Natural killer cell (primary cell): ENCODE measurements around the gene UBE2D2. TPM values are rescaled to one million over a fixed set of nuclear protein-coding genes. Genes with fewer than 3 reads are reported as not detected.
A peak's percentile ranks its signal among the peaks of the same experiment; 100 is the strongest.

Source experiments
- ATAC-seq, 3 donors: fragments of 150-1000 bp in 2 of 3; fragments of 200-7000 bp in 1 of 3; cut with Tn5 transposase; 1 replicate in 1 of 3; 2 replicates in 2 of 3; pipeline ENCODE4 v1.10.0; 2021; ENCODE audit warnings: mild to moderate bottlenecking in 2 of 3, moderate library complexity in 2 of 3
- DNase-seq, 2 donors: peaks; one replicate each; pipeline versions ENCODE4 v3.0.0 to v3.0.0-alpha.2; 2013 to 2021; ENCODE audit warnings: mixed read lengths in 1 of 2
- H3K27ac ChIP-seq: one replicate; pipeline ENCODE4 v1.5.1; 2013; ENCODE audit warnings: mild to moderate bottlenecking, low read length
- H3K27me3 ChIP-seq: one replicate; pipeline ENCODE4 v1.6.1; 2013; ENCODE audit warnings: low read length; ENCODE audit not compliant: control insufficient read depth, insufficient read depth
- H3K36me3 ChIP-seq: one replicate; pipeline ENCODE4 v1.6.1; 2013; ENCODE audit warnings: low read length; ENCODE audit not compliant: control insufficient read depth, insufficient read depth
- H3K4me1 ChIP-seq: one replicate; pipeline ENCODE4 v1.6.1; 2013; ENCODE audit warnings: low read length; ENCODE audit not compliant: control insufficient read depth, insufficient read depth
- H3K4me3 ChIP-seq: one replicate; pipeline ENCODE4 v1.5.1; 2013; ENCODE audit warnings: low read length
- H3K9me3 ChIP-seq: one replicate; pipeline ENCODE4 v1.6.1; 2013; ENCODE audit warnings: low read length; ENCODE audit not compliant: control insufficient read depth, insufficient read depth
- H3K27ac Mint-ChIP-seq, 2 donors: one replicate each; pipeline ENCODE4 v1.8.0; 2022; ENCODE audit warnings: mild to moderate bottlenecking in 2 of 2, mixed read lengths in 2 of 2, moderate library complexity in 1 of 2
- H3K27me3 Mint-ChIP-seq, 2 donors: one replicate each; pipeline ENCODE4 v1.8.0; 2022; ENCODE audit warnings: low read depth in 2 of 2, mixed read lengths in 2 of 2
- H3K36me3 Mint-ChIP-seq: one replicate; pipeline ENCODE4 v1.8.0; 2022; ENCODE audit warnings: mixed read lengths
- H3K4me1 Mint-ChIP-seq, 2 donors: one replicate each; pipeline ENCODE4 v1.8.0; 2022; ENCODE audit warnings: mixed read lengths in 2 of 2
- H3K4me3 Mint-ChIP-seq: one replicate; pipeline ENCODE4 v1.8.0; 2022; ENCODE audit warnings: mild to moderate bottlenecking, moderate library complexity, mixed read lengths
- H3K9me3 Mint-ChIP-seq, 2 donors: one replicate each; pipeline ENCODE4 v1.8.0; 2022; ENCODE audit warnings: mixed read lengths in 2 of 2
- WGBS: methylation state at CpG from one replicate; pipeline ENCODE4 v1.1.7; 2013; ENCODE audit warnings: missing lambda C conversion rate; ENCODE audit not compliant: insufficient coverage; 5-methylcytosine and 5-hydroxymethylcytosine counted together
- intact Hi-C: fragments of 100-400 bp; cut with micrococcal nuclease; formaldehyde crosslinking; loops from one replicate; pipeline ENCODE4 v1.14.2; 2022
- total RNA-seq, 4 donors: library from RNA; stranded (reverse); fragments of 120-200 nt in 1 of 4; gene quantifications; one replicate each; pipeline versions ENCODE4 v1.2.3 to v1.2.4, GENCODE V29; 2013 to 2022
- TF ChIP-seq, protein P1 (sequence below): fragments of 200-600 bp; IDR thresholded peaks from one replicate; pipeline ENCODE4 v1.8.0; 2022; ENCODE audit warnings: antibody characterized with exemption

The UBE2D2 gene
- total RNA-seq, 3 donors from 2014 or later (not counting 1 experiment from before 2014, with no cell fraction given) = 127 to 139 (median 131) TPM

DNA sequence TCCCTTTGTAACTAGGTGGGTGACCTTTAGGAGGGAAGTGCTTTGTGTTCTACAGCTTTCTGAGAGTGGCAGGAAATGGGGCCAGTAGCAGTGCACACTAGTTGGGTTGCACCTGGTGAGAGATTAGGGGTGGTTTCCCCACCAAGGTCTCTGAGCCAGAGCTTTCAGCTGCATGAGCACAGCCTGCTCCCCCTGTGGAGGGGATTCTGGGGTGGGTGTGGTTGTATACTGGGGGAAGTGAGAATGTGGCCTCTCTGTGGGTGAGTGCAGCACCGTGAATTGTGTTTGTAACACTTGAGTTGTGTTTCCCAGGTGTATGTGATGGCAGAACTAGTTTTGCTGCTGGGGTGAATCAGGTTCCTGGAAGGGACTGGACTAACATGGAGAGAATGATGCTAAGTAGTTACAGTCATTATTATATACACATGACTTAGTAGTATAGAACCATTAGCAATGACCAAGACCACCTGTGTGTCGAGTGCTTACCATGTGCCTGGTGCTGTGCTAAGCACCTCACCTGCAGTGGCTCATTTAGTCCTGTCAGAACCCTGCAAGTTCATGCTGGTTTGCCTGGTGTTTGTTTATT lies 75.2 kb downstream of the UBE2D2 start:
- DNase-seq (peak; percentile 72 to 88), ATAC-seq (peak; percentile 64 to 77 (median 73))
- intact Hi-C loops = loop anchor here (1.0 to 10.0 kb wide), 2 partner anchors 111 to 209 kb away; no protein-coding TSS in a partner anchor
- no peaks in the 10 kb centered on the region for H3K9me3 ChIP-seq
- H3K27me3 Mint-ChIP-seq = no peaks in the 10 kb centered on the region
- WGBS = 3% methylated on average over 2 of the region's 2 CpGs
- H3K4me3 Mint-ChIP-seq = peak overlapping the region; percentile 80
- H3K4me1 Mint-ChIP-seq = peaks cover 44 to 55% of the 10 kb centered on the region in 2 donors
- H3K36me3 ChIP-seq = peaks cover 4% of the 10 kb centered on the region
- no peaks in the 10 kb centered on the region for H3K36me3 Mint-ChIP-seq
- peak overlapping the region; percentile 98 for H3K27ac Mint-ChIP-seq
- TF ChIP-seq, protein P1, sequence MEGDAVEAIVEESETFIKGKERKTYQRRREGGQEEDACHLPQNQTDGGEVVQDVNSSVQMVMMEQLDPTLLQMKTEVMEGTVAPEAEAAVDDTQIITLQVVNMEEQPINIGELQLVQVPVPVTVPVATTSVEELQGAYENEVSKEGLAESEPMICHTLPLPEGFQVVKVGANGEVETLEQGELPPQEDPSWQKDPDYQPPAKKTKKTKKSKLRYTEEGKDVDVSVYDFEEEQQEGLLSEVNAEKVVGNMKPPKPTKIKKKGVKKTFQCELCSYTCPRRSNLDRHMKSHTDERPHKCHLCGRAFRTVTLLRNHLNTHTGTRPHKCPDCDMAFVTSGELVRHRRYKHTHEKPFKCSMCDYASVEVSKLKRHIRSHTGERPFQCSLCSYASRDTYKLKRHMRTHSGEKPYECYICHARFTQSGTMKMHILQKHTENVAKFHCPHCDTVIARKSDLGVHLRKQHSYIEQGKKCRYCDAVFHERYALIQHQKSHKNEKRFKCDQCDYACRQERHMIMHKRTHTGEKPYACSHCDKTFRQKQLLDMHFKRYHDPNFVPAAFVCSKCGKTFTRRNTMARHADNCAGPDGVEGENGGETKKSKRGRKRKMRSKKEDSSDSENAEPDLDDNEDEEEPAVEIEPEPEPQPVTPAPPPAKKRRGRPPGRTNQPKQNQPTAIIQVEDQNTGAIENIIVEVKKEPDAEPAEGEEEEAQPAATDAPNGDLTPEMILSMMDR = no peak
- no peaks in the 10 kb centered on the region for H3K9me3 Mint-ChIP-seq
- no peak overlapping the region for H3K4me3 ChIP-seq
- peak overlapping the region; percentile 91 for H3K27ac ChIP-seq
- no peaks in the 10 kb centered on the region for H3K27me3 ChIP-seq
- H3K4me1 ChIP-seq = peaks cover 65% of the 10 kb centered on the region

DNA sequence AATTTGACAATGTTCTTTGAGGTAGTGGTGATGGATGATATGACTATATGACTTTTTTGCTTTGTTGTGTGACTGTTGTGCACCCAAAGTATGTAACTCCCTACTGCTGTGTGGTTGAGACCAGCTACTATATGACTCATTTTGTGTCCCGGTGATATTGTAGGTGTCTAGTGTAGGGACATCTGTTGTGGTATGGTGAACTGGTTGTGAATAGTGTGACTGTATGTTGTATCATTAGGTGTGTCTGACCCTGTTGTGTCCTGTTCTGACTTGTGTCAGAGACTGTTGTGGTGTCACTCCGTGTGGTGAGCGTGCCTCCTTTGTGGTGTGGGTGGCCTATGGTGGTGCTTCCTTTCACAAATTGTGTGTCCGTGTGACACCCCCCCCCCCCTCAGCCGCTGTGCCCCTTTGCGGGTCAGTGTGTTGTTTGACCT lies 75.9 kb downstream of the UBE2D2 start:
- intact Hi-C loops = loop anchor here (1.0 to 10.0 kb wide), 6 partner anchors 10 to 208 kb away; no protein-coding TSS in a partner anchor
- Histone ChIP-seq H3K27me3 (no peaks in the 10 kb centered on the region), H3K27ac (peak overlapping the region; percentile 91), H3K4me1 (peaks cover 65% of the 10 kb centered on the region), H3K9me3 (no peaks in the 10 kb centered on the region), H3K4me3 (peak overlapping the region; percentile 37), H3K36me3 (peaks cover 4% of the 10 kb centered on the region)
- TF ChIP-seq, protein P1 = no peak
- Mint-ChIP-seq H3K4me3 (peak overlapping the region; percentile 80), H3K4me1 (peaks cover 49 to 55% of the 10 kb centered on the region in 2 donors), H3K27me3 (no peaks in the 10 kb centered on the region), H3K9me3 (no peaks in the 10 kb centered on the region), H3K27ac (peak overlapping the region; percentile 98), H3K36me3 (no peaks in the 10 kb centered on the region)
- WGBS = 1% methylated on average over 3 of the region's 6 CpGs
- ATAC-seq (peak; percentile 33 to 69 (median 53)), DNase-seq (peak; percentile 63 to 64)

DNA sequence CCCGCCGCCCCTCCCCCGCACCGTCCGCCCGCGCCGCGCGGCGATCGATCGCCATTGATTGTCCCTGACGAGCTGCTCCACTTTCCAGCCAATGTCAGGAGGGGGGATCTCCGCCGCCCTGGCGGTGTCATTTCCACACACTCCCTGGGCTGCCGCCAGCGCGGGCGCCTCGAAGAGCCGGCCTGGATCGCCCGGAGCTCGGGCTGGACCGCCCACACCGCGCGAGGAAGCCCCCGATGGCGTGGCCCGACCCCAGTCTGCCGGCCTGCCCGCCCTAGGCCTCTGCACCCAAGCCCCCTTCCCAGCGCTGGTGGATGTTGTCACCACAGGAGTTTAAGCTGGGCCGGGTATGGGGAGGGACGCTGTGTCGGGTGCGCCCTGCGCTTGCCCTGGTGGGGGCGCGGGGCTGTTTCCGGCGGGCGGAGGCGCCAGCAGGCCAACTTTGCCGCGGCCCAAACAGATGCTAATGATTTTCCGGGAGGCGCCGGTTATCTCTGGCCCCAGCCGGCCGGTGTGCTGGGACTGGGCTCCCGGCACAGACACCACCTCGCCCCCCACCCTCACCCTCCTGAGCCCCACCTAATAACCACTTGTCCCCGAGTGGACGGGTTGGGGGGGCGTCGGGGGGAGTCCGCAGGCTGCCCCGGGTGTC lies 76.4 kb downstream of the UBE2D2 start:
- Mint-ChIP-seq H3K9me3 (no peaks in the 10 kb centered on the region), H3K4me1 (peaks cover 49 to 55% of the 10 kb centered on the region in 2 donors), H3K36me3 (no peaks in the 10 kb centered on the region), H3K27me3 (no peaks in the 10 kb centered on the region), H3K4me3 (peak overlapping the region; percentile 74), H3K27ac (peak overlapping the region; percentile 98)
- ATAC-seq (peak; percentile 46 to 74 (median 71)), DNase-seq (peak; percentile 79 to 80)
- Histone ChIP-seq H3K4me1 (peaks cover 65% of the 10 kb centered on the region), H3K27ac (peak overlapping the region; percentile 91), H3K4me3 (peak overlapping the region; percentile 39), H3K36me3 (no peaks in the 10 kb centered on the region), H3K27me3 (no peaks in the 10 kb centered on the region), H3K9me3 (no peaks in the 10 kb centered on the region)
- 2% methylated on average over 60 of the region's 62 CpGs for WGBS
- intact Hi-C loops = loop anchor here (1.0 to 10.0 kb wide), 5 partner anchors 10 to 207 kb away; no protein-coding TSS in a partner anchor
- TF ChIP-seq, protein P1 = no peak
